ENCODE data around the gene ATP5F1A.
A peak's percentile ranks its signal among the peaks of the same experiment; 100 is the strongest.
"Not testable (repeated sequence)": the region's sequence is repeated elsewhere in the genome, so short reads cannot be mapped to it uniquely, and the experiment has no call there.

The ATP5F1A gene

DNA sequence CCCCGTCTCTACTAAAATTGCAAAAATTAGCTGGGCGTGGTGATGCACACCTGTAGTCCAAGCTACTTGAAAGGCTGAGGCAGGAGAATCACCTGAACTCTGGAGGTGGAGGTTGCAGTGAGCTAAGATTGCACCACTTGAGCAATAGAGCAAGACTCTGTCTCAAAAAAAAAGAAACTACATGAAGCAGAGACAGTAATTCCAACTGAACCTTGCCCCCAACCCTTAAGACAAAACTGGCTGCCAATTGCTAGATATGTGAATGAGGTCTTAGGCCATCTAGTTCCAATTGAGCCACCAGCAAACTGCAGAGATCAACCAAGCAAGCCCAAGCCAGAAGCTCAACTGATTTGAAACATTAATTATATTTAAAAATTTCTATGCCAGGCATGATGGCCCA is 32.0 kb upstream of the ATP5F1A start:
- Histone ChIP-seq H3K4me1 (ENCODE audit: control insufficient read depth in 1 of 2, insufficient read depth in 1 of 2, low read depth in 1 of 2, low read length in 1 of 2) (no peaks in the 10 kb centered on the region), H3K27me3 (no peaks in the 10 kb centered on the region), H3K27ac (no peak overlapping the region), H3K36me3 (peaks cover 36% of the 10 kb centered on the region), H3K4me3 (ENCODE audit: low read depth in 1 of 2, low read length in 1 of 2) (no peak overlapping the region), H3K9me3 (no peaks in the 10 kb centered on the region)
- TF ChIP-seq, protein P1, sequence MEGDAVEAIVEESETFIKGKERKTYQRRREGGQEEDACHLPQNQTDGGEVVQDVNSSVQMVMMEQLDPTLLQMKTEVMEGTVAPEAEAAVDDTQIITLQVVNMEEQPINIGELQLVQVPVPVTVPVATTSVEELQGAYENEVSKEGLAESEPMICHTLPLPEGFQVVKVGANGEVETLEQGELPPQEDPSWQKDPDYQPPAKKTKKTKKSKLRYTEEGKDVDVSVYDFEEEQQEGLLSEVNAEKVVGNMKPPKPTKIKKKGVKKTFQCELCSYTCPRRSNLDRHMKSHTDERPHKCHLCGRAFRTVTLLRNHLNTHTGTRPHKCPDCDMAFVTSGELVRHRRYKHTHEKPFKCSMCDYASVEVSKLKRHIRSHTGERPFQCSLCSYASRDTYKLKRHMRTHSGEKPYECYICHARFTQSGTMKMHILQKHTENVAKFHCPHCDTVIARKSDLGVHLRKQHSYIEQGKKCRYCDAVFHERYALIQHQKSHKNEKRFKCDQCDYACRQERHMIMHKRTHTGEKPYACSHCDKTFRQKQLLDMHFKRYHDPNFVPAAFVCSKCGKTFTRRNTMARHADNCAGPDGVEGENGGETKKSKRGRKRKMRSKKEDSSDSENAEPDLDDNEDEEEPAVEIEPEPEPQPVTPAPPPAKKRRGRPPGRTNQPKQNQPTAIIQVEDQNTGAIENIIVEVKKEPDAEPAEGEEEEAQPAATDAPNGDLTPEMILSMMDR (IDR thresholded peaks at IDR 0.05) = no peak

DNA sequence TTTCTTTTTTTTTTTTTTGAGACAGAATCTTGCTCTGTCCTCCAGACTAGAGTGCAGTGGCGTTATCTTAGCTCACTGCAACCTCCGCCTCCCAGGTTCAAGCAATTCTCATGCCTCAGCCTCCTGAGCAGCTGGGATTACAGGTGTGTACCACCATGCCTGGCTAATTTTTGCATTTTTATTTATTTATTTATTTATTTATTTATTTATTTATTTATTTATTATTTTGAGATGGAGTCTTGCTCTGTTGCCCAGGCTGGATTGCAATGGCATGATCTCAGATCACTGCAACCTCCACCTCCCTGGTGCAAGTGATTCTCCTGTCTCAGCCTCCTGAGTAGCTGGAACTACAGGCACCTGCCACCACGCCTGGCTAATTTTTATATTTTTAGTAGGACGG is 28.5 kb upstream of the ATP5F1A start:
- H3K27ac ChIP-seq; H3K4me3 ChIP-seq (ENCODE audit: low read depth in 1 of 2, low read length in 1 of 2); H3K9me3 ChIP-seq; H3K27me3 ChIP-seq; H3K4me1 ChIP-seq (ENCODE audit: control insufficient read depth in 1 of 2, insufficient read depth in 1 of 2, low read depth in 1 of 2, low read length in 1 of 2): not testable (repeated sequence)
- peaks cover 55% of the 10 kb centered on the region for H3K36me3 ChIP-seq

DNA sequence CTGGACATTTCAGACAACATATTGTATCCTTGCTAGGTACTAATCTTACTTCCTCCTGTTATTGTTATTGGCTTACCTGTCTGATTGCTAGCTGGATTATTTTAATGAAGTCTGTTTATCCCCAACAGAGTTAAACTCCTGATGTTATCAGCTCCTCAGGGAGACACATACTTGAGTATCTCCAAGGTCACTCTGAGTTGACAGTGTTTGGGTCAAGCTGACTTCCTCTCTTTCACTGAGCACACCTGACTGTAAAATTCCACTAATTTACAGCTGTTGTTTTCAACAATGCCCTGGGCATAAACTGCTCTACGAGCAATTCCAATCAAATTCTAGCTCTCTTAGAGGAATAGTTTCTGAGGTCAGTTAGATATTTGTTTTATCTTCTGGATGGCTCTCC is 15.7 kb upstream of the ATP5F1A start:
- H3K9me3 ChIP-seq = no peaks in the 10 kb centered on the region
- no peaks in the 10 kb centered on the region for H3K36me3 ChIP-seq
- TF ChIP-seq, protein P1 (IDR thresholded peaks at IDR 0.05) = no peak
- no peaks in the 10 kb centered on the region for H3K4me1 ChIP-seq (ENCODE audit: control insufficient read depth in 1 of 2, insufficient read depth in 1 of 2, low read depth in 1 of 2, low read length in 1 of 2)
- H3K27me3 ChIP-seq = no peaks in the 10 kb centered on the region
- H3K4me3 ChIP-seq (ENCODE audit: low read depth in 1 of 2, low read length in 1 of 2) = no peak overlapping the region
- H3K27ac ChIP-seq = no peak overlapping the region

DNA sequence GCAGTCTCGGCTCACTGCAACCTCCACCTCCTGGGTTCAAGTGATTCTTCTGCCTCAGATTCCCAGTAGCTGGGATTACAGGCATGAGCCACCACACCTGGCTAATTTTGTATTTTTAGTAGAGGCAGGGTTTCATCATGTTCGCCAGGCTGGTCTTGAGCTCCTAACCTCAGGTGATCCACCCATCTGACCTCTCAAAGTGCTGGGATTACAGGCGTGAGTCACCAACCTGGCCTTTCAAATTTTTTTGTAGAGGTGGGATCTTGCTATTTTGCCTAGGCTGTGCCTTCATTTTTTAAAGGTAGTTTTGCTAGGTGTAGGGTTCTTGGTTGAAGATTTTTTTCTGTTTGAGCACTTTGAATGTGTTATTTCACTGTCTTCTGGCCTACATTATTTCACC is 12.3 kb upstream of the ATP5F1A start:
- Histone ChIP-seq H3K9me3 (no peaks in the 10 kb centered on the region), H3K4me1 (ENCODE audit: control insufficient read depth in 1 of 2, insufficient read depth in 1 of 2, low read depth in 1 of 2, low read length in 1 of 2) (no peaks in the 10 kb centered on the region), H3K36me3 (no peaks in the 10 kb centered on the region), H3K27me3 (no peaks in the 10 kb centered on the region), H3K27ac (no peak overlapping the region), H3K4me3 (ENCODE audit: low read depth in 1 of 2, low read length in 1 of 2) (no peak overlapping the region)
- TF ChIP-seq, protein P1 (IDR thresholded peaks at IDR 0.05) = no peak

DNA sequence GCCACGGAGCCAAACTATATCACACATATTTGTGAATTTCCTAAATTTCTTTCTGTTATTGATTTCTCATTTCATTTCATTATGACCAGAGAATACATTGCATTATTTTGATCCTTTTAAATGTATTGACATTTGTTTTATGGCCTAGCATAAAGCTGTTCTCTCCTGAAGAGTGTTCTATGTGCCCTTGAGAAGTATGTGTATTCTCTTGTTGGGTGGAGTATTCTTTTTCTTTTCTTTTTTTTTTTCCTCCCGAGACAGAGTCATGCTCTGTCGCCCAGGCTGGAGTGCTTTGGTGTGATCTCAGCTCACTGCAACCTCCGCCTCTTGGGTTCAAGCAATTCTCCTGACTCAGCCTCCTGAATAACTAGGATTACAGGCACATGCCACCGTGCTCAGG is 11.3 kb upstream of the ATP5F1A start:
- TF ChIP-seq, protein P1 (IDR thresholded peaks at IDR 0.05) = no peak
- Histone ChIP-seq H3K4me3 (ENCODE audit: low read depth in 1 of 2, low read length in 1 of 2) (no peak overlapping the region), H3K4me1 (ENCODE audit: control insufficient read depth in 1 of 2, insufficient read depth in 1 of 2, low read depth in 1 of 2, low read length in 1 of 2) (peaks cover 8% of the 10 kb centered on the region in 2 experiments), H3K9me3 (no peaks in the 10 kb centered on the region), H3K27ac (no peak overlapping the region), H3K36me3 (no peaks in the 10 kb centered on the region), H3K27me3 (no peaks in the 10 kb centered on the region)

DNA sequence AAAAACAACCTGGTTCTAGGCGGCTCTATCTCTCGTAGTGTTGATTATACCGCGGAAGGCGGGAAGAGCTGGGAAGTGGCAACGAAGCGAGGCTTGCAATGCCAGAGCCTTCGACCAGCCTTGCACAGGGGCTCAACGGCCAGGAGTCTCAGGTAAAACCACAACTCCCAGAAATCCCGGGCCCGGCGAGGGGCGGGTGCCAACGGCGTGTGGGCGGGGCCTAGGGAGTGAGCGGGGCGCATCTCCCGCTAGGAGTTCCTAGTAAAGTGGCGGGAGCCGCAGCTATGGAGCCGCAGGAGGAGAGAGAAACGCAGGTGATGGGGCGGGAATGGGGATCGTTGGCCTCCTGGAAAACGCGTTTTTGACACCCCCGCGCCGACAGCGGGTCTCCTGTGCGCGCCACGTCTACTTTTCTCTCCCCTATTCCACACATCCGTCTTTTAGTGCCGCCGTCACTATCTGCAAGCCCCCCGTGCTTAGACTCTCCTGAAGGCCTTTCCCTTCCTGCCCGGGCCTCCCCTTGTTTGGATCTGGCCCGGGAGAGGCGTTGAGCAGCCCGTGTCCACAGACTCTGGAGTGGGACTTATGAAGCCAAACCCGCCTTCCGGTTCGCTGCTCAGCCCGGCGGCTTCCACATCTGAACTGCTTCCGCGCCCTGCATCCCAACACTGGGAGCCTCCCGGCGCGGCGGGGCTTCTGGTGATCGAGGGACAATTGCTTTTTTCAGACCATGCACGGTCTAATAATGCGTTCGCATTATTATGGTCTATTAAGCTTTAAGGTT is 6.2 kb upstream of the ATP5F1A start, which contains the start of gene HAUS1:
HAUS1 (plus strand) TSS at position 258 of the 784 bp plus-strand sequence; CDS start at position 285, 27 bp downstream.
- Histone ChIP-seq H3K27me3 (no peaks in the 10 kb centered on the region), H3K27ac (peak within 1 kb of the TSS; percentile 26)
- TF ChIP-seq, protein P1 (IDR thresholded peaks at IDR 0.05) = no peak

More for the DNA sequence above, 6.2 kb upstream of the ATP5F1A start, which contains the start of gene HAUS1:
- Histone ChIP-seq H3K36me3 (no peaks in the 10 kb centered on the region), H3K4me1 (ENCODE audit: control insufficient read depth in 1 of 2, insufficient read depth in 1 of 2, low read depth in 1 of 2, low read length in 1 of 2) (peaks cover 8 to 12% of the 10 kb centered on the region in 2 experiments), H3K4me3 (ENCODE audit: low read depth in 1 of 2, low read length in 1 of 2) (peak within 1 kb of the TSS; percentile 88 to 93), H3K9me3 (no peaks in the 10 kb centered on the region)
